HepG2 (cell line): Measurements from ENCODE around the gene SGIP1.

Source experiments
- CTCF ChIP-seq: sonication (generic); formaldehyde crosslinking; IDR thresholded peaks from 2 replicates; pipeline ENCODE4 v1.5.0; 2020; ENCODE audit warnings: mild to moderate bottlenecking, missing genetic modification reagents, moderate library complexity
- ELF3 ChIP-seq: IDR thresholded peaks from 2 replicates; pipeline ENCODE4 v1.6.1; 2016; ENCODE audit warnings: missing genetic modification reagents, missing compliant biosample characterization
- FOXK1 ChIP-seq: sonication (generic); formaldehyde crosslinking; IDR thresholded peaks from 2 replicates; pipeline ENCODE4 v1.4.0; 2020; ENCODE audit warnings: low read depth, missing genetic modification reagents, borderline replicate concordance
- HCFC1 ChIP-seq: fragments of 150-350 bp; IDR thresholded peaks from 2 replicates; pipeline ENCODE4 v1.6.1; 2014; ENCODE audit warnings: low read depth, low read length
- RFX1 ChIP-seq: fragments of 450-650 bp; IDR thresholded peaks from 2 replicates; pipeline ENCODE4 v1.6.1; 2017
- SRSF4 ChIP-seq: fragments of 200-400 bp; formaldehyde crosslinking; IDR thresholded peaks from one replicate; pipeline ENCODE4 v1.6.1; 2018; ENCODE audit warnings: mild to moderate bottlenecking, low read depth, low read length, moderate library complexity; ENCODE audit not compliant: poor library complexity, severe bottlenecking
- TBP ChIP-seq: sonication (generic); formaldehyde crosslinking; IDR thresholded peaks from 2 replicates; pipeline ENCODE4 v1.5.0; 2020; ENCODE audit warnings: missing genetic modification reagents
- ZNF24 ChIP-seq: fragments of 450-650 bp; IDR thresholded peaks from 2 replicates; pipeline ENCODE4 v1.6.1; 2017; ENCODE audit warnings: antibody characterized with exemption, mild to moderate bottlenecking
- TF ChIP-seq, protein P1 (sequence below): sonication (generic); formaldehyde crosslinking; IDR thresholded peaks from 2 replicates; pipeline ENCODE4 v1.8.1; 2023; ENCODE audit warnings: mild to moderate bottlenecking, missing genetic modification reagents

- TF ChIP-seq ELF3 (CRISPR knock-in tag) (no peak), FOXK1 (CRISPR knock-in tag) (no peak), HCFC1 (no peak), SRSF4 (no peak), CTCF (CRISPR knock-in tag) (no peak), TBP (CRISPR knock-in tag) (no peak), ZNF24 (no peak), RFX1 (no peak)
- TF ChIP-seq, protein P1, sequence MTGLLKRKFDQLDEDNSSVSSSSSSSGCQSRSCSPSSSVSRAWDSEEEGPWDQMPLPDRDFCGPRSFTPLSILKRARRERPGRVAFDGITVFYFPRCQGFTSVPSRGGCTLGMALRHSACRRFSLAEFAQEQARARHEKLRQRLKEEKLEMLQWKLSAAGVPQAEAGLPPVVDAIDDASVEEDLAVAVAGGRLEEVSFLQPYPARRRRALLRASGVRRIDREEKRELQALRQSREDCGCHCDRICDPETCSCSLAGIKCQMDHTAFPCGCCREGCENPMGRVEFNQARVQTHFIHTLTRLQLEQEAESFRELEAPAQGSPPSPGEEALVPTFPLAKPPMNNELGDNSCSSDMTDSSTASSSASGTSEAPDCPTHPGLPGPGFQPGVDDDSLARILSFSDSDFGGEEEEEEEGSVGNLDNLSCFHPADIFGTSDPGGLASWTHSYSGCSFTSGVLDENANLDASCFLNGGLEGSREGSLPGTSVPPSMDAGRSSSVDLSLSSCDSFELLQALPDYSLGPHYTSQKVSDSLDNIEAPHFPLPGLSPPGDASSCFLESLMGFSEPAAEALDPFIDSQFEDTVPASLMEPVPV (CRISPR knock-in tag) = no peak
These were observed 241.7 kb downstream of the SGIP1 start for GRCh38 chr1:66775646-66776045.
